Measurements from ENCODE around the gene MYDGF. TPM values are rescaled to one million over a fixed set of nuclear protein-coding genes. Genes with fewer than 3 reads are reported as not detected.

Gene MYDGF
- total and polyA plus RNA-seq, 2 of the 13 experiments (the other 11 are each of a cell fraction or from before 2014, with no cell fraction given), result 116 to 198 TPM

DNA sequence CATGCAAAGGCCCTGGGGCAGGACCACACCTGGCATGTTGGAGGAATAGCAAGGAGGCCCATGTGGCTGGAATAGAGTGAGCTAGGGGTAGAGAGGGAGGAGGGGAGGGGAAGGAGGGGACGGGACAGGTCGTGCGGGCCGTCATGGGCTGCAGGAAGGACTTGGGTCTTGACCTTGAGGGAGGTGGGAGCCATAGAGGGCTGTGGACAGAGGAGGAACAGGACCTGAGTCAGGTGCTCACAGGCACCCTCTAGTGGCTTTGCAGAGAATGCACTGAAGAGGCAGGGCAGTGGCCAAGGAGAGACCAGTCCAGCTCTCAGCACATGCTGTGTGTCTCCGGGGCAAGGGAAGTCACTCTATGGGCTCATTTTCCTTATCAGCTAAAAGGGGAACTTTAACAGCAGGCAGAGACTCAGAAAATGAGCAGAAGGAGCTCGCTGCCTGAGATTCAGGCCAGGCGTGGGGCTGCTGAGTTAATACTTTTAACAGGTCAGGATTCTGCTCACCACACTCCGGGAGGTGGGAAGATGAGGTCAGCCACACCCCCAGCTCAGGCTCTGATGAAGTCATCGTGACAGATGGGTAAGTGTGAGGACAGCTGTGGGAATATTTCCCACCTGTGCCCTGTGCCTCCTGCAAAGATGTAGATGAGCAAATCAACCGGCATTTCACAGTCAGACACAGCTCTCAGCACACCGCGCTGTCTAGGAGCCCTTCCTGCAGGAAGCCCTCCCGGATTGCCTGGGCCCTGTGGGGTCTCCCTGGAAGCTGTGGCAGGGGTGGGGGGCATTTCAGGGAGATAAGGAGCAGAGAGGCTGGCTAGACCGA, 36.8 kb downstream of the MYDGF start (continued):
- TF ChIP-seq SOX6 (IDR thresholded peaks at IDR 0.05) (no peak), SOX6 (CRISPR knock-in tag; IDR thresholded peaks at IDR 0.05) (0 out of 2 replicates have a peak, but pooled peaks have one; percentile 25), SMC3 (IDR thresholded peaks at IDR 0.05; ENCODE audit: low read length) (peak; percentile 84), CHD4 (IDR thresholded peaks at IDR 0.05; ENCODE audit: borderline replicate concordance, low read length) (peak; percentile 98), MEF2D (CRISPR knock-in tag; IDR thresholded peaks at IDR 0.05) (0 out of 2 replicates have a peak, but pooled peaks have one; percentile 20), ATRX (CRISPR knock-in tag; IDR thresholded peaks at IDR 0.05; ENCODE audit: borderline replicate concordance) (no peak), HDAC2 (CRISPR knock-in tag; IDR thresholded peaks at IDR 0.05) (peak; percentile 53; the same call in 1 of the 2 replicates), ZNF607 (CRISPR knock-in tag; IDR thresholded peaks at IDR 0.05; ENCODE audit: borderline replicate concordance) (0 out of 2 replicates have a peak, but pooled peaks have one; percentile 56), SMAD9 (CRISPR knock-in tag; IDR thresholded peaks at IDR 0.05) (no peak), SAP130 (CRISPR knock-in tag; IDR thresholded peaks at IDR 0.05; ENCODE audit: low read depth) (peak; percentile 42), ZSCAN21 (CRISPR knock-in tag; IDR thresholded peaks at IDR 0.05; ENCODE audit: borderline replicate concordance) (no peak), ZNF768 (CRISPR knock-in tag; IDR thresholded peaks at IDR 0.05) (peak; percentile 91), RBAK (CRISPR knock-in tag; IDR thresholded peaks at IDR 0.05) (no peak), KDM2A (CRISPR knock-in tag; IDR thresholded peaks at IDR 0.05; ENCODE audit: borderline replicate concordance, low read depth) (peak; percentile 43; the same call in 1 of the 2 replicates)
- TF ChIP-seq, protein P1, sequence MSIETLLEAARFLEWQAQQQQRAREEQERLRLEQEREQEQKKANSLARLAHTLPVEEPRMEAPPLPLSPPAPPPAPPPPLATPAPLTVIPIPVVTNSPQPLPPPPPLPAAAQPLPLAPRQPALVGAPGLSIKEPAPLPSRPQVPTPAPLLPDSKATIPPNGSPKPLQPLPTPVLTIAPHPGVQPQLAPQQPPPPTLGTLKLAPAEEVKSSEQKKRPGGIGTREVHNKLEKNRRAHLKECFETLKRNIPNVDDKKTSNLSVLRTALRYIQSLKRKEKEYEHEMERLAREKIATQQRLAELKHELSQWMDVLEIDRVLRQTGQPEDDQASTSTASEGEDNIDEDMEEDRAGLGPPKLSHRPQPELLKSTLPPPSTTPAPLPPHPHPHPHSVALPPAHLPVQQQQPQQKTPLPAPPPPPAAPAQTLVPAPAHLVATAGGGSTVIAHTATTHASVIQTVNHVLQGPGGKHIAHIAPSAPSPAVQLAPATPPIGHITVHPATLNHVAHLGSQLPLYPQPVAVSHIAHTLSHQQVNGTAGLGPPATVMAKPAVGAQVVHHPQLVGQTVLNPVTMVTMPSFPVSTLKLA (IDR thresholded peaks at IDR 0.05), result no peak
- TF ChIP-seq, protein P2, sequence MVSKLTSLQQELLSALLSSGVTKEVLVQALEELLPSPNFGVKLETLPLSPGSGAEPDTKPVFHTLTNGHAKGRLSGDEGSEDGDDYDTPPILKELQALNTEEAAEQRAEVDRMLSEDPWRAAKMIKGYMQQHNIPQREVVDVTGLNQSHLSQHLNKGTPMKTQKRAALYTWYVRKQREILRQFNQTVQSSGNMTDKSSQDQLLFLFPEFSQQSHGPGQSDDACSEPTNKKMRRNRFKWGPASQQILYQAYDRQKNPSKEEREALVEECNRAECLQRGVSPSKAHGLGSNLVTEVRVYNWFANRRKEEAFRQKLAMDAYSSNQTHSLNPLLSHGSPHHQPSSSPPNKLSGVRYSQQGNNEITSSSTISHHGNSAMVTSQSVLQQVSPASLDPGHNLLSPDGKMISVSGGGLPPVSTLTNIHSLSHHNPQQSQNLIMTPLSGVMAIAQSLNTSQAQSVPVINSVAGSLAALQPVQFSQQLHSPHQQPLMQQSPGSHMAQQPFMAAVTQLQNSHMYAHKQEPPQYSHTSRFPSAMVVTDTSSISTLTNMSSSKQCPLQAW (CRISPR knock-in tag; IDR thresholded peaks at IDR 0.05), result peak; percentile 29; the same call in 1 of the 2 replicates
- TF ChIP-seq, protein P3, sequence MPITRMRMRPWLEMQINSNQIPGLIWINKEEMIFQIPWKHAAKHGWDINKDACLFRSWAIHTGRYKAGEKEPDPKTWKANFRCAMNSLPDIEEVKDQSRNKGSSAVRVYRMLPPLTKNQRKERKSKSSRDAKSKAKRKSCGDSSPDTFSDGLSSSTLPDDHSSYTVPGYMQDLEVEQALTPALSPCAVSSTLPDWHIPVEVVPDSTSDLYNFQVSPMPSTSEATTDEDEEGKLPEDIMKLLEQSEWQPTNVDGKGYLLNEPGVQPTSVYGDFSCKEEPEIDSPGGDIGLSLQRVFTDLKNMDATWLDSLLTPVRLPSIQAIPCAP (CRISPR knock-in tag; IDR thresholded peaks at IDR 0.05; ENCODE audit: low read depth), result no peak
- TF ChIP-seq, protein P4, sequence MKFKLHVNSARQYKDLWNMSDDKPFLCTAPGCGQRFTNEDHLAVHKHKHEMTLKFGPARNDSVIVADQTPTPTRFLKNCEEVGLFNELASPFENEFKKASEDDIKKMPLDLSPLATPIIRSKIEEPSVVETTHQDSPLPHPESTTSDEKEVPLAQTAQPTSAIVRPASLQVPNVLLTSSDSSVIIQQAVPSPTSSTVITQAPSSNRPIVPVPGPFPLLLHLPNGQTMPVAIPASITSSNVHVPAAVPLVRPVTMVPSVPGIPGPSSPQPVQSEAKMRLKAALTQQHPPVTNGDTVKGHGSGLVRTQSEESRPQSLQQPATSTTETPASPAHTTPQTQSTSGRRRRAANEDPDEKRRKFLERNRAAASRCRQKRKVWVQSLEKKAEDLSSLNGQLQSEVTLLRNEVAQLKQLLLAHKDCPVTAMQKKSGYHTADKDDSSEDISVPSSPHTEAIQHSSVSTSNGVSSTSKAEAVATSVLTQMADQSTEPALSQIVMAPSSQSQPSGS (CRISPR knock-in tag; IDR thresholded peaks at IDR 0.05), result 0 out of 2 replicates have a peak, but pooled peaks have one; percentile 23
- TF ChIP-seq, protein P5, sequence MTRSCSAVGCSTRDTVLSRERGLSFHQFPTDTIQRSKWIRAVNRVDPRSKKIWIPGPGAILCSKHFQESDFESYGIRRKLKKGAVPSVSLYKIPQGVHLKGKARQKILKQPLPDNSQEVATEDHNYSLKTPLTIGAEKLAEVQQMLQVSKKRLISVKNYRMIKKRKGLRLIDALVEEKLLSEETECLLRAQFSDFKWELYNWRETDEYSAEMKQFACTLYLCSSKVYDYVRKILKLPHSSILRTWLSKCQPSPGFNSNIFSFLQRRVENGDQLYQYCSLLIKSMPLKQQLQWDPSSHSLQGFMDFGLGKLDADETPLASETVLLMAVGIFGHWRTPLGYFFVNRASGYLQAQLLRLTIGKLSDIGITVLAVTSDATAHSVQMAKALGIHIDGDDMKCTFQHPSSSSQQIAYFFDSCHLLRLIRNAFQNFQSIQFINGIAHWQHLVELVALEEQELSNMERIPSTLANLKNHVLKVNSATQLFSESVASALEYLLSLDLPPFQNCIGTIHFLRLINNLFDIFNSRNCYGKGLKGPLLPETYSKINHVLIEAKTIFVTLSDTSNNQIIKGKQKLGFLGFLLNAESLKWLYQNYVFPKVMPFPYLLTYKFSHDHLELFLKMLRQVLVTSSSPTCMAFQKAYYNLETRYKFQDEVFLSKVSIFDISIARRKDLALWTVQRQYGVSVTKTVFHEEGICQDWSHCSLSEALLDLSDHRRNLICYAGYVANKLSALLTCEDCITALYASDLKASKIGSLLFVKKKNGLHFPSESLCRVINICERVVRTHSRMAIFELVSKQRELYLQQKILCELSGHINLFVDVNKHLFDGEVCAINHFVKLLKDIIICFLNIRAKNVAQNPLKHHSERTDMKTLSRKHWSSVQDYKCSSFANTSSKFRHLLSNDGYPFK (CRISPR knock-in tag; IDR thresholded peaks at IDR 0.05; ENCODE audit: borderline replicate concordance), result 0 out of 2 replicates have a peak, but pooled peaks have one; percentile 17
- TF ChIP-seq, protein P6, sequence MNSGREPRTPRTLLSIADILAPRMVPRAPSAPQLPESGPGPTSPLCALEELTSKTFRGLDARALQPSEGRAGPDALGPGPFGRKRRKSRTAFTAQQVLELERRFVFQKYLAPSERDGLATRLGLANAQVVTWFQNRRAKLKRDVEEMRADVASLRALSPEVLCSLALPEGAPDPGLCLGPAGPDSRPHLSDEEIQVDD (CRISPR knock-in tag; IDR thresholded peaks at IDR 0.05; ENCODE audit: borderline replicate concordance), result no peak

Measured in HepG2 (cell line).